Measurements from ENCODE around the gene DEPDC4.

The DEPDC4 gene

GRCh38 chr12:100199347-100200149 lies 67.3 kb downstream of the DEPDC4 start:
- TF ChIP-seq CTCF (conservative IDR thresholded peaks at IDR 0.05; ENCODE audit: low read depth, low read length): no peak
- H3K4me3 ChIP-seq (ENCODE audit: low read length): peak overlapping the region; percentile 98
- no peak for DNase-seq (ENCODE audit: low read depth)

GRCh38 chr12:100199023-100199346 lies 67.9 kb downstream of the DEPDC4 start:
- DNase-seq (ENCODE audit: low read depth): no peak
- no peak for TF ChIP-seq CTCF (conservative IDR thresholded peaks at IDR 0.05; ENCODE audit: low read depth, low read length)
- H3K4me3 ChIP-seq (ENCODE audit: low read length): peak overlapping the region; percentile 98

GRCh38 chr12:100197486-100197885 lies 69.4 kb downstream of the DEPDC4 start:
- TF ChIP-seq CTCF (conservative IDR thresholded peaks at IDR 0.05; ENCODE audit: low read depth, low read length): no peak
- no peak overlapping the region for H3K4me3 ChIP-seq (ENCODE audit: low read length)

GRCh38 chr12:100193085-100193484 lies 73.8 kb downstream of the DEPDC4 start:
- no peak for TF ChIP-seq CTCF (conservative IDR thresholded peaks at IDR 0.05; ENCODE audit: low read depth, low read length)
- H3K4me3 ChIP-seq (ENCODE audit: low read length): no peak overlapping the region
- no peak for DNase-seq (ENCODE audit: low read depth)

More at GRCh38 chr12:100197486-100197885, 69.4 kb downstream of the DEPDC4 start:
- DNase-seq (ENCODE audit: low read depth): no peak
